SH-SY5Y (cell line): Measurements from ENCODE around the gene CFAP410.

Experiments
- GATA2 ChIP-seq: IDR thresholded peaks from 2 replicates; pipeline ENCODE4 v1.6.1; 2011; ENCODE audit warnings: mild to moderate bottlenecking, low read depth, low read length
- GATA3 ChIP-seq: IDR thresholded peaks from 2 replicates; pipeline ENCODE4 v1.6.1; 2011; ENCODE audit warnings: low read depth, mild to moderate bottlenecking, low read length, moderate library complexity

DNA sequence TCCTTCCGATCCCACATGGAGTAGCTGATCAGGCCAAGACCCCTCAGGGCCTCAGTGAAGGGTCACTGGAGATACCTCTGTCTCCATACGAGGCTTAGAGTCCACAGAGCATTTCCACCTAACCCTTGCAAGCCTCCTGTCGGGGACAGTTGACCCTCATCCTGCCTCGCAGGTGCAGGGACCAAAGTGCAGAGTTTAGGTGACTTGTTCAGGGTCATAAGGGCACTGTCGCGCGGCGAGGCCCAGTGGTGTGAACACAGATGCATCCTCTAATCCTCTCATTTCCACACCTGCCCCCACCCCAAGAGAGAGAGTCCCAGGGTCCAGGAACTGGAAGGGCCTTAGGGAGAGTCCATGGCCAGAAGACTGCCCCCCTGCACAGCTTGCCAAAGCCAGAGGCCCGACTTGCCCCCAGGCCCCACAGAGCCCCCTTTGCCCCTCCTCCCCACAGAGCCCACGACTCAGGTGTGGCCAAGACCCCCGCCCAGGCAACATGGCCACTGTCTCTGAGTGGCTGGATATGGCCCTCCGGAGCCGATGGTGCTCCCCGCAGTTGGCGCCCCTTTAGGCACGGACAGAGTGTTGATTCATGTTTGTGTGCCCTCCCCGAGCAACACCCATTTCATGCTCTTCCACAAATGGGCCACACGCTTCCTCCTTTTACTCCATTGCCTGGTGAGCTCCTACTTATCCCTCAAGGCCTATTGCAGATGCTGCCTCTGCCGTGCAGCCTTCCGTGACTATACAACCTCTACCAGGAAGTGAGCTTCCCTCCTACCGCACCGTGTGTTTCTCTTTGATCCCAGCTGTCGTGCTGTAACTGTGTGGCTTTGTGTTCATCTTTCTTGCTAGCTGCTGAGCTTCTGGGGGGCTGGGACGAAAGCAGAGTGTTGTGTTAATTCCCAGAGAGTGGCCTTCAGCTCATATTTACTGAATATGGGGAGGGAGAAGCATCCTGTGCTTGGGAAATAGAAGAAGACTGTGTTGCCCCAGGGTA is 15.9 kb upstream of the CFAP410 start:
- TF ChIP-seq GATA3 (no peak), GATA2 (no peak)
